Spleen (tissue), 11 donors: ENCODE data around the gene KLF13. TPM values are rescaled to one million over a fixed set of nuclear protein-coding genes. Genes with fewer than 3 reads are reported as not detected.
A peak's percentile ranks its signal among the peaks of the same experiment; 100 is the strongest.

Experiments used
- DNase-seq: peaks from one replicate; pipeline ENCODE4 v3.0.0-alpha.2; 2020
- H3K27ac ChIP-seq, 8 donors: fragments of 200-600 bp; sonication (generic) in 7 of 8; 1 replicate in 4 of 8; 2 replicates in 4 of 8; pipeline versions ENCODE4 v1.5.0 to v1.8.0; 2016 to 2021; ENCODE audit warnings: inconsistent platforms in 4 of 8, mild to moderate bottlenecking in 4 of 8, moderate library complexity in 1 of 8
- H3K27me3 ChIP-seq, 7 donors: fragments of 200-600 bp; sonication (generic) in 6 of 7; replicated peaks in 1 of 7; 1 replicate in 4 of 7; 2 replicates in 3 of 7; pipeline versions ENCODE4 v1.5.0 to v1.8.0; 2016 to 2021; ENCODE audit warnings: inconsistent platforms in 3 of 7, mild to moderate bottlenecking in 1 of 7
- H3K36me3 ChIP-seq, 6 donors: fragments of 200-600 bp; sonication (generic) in 5 of 6; 1 replicate in 4 of 6; 2 replicates in 2 of 6; pipeline versions ENCODE4 v1.5.0 to v1.8.0; 2016 to 2021; ENCODE audit warnings: inconsistent platforms in 2 of 6
- H3K4me1 ChIP-seq, 6 donors: fragments of 200-600 bp; sonication (generic) in 5 of 6; 1 replicate in 3 of 6; 2 replicates in 3 of 6; pipeline versions ENCODE4 v1.5.0 to v1.8.0; 2016 to 2021; ENCODE audit warnings: inconsistent platforms in 3 of 6
- H3K4me3 ChIP-seq, 8 donors: fragments of 200-600 bp; sonication (generic) in 7 of 8; 1 replicate in 4 of 8; 2 replicates in 4 of 8; pipeline versions ENCODE4 v1.5.0 to v1.8.0; 2016 to 2021; ENCODE audit warnings: inconsistent platforms in 4 of 8, mild to moderate bottlenecking in 4 of 8, moderate library complexity in 2 of 8
- H3K9me3 ChIP-seq, 8 donors: fragments of 200-600 bp; sonication (generic) in 7 of 8; 1 replicate in 4 of 8; 2 replicates in 4 of 8; pipeline versions ENCODE4 v1.5.0 to v1.8.0; 2016 to 2021; ENCODE audit warnings: inconsistent platforms in 4 of 8
- POLR2A ChIP-seq, 3 donors: fragments of 450-650 bp; IDR thresholded peaks; one replicate each; pipeline ENCODE4 v1.5.1; 2017; ENCODE audit warnings: antibody characterized with exemption in 3 of 3, mild to moderate bottlenecking in 1 of 3
- POLR2AphosphoS5 ChIP-seq, 3 donors: sonication (generic); formaldehyde crosslinking; IDR thresholded peaks; one replicate each; pipeline ENCODE4 v1.5.1; 2017; ENCODE audit warnings: antibody characterized with exemption in 3 of 3
- WGBS, 5 donors: extraction: QIAGEN DNeasy Blood & Tissue Kit in 3 of 5; methylation state at CpG; one replicate each; pipeline versions ENCODE4 v1.1.5 to v1.1.7; 2013 to 2018; 5-methylcytosine and 5-hydroxymethylcytosine counted together
- intact Hi-C: fragments of 100-400 bp; cut with DNase I; formaldehyde crosslinking; loops from one replicate; pipeline ENCODE4 v1.15.0; 2023; ENCODE audit warnings: low total_unique reads
- polyA plus RNA-seq, 3 donors: library from polyadenylated mRNA; stranded (reverse); fragments of 200-250 nt; gene quantifications; one replicate each; pipeline ENCODE4 v1.2.1, GENCODE V29; 2013
- total RNA-seq, 7 donors: library from RNA; depleted of rRNA in 3 of 7; stranded (reverse); fragments of >200 nt in 3 of 7; fragmentation: NEBNext Ultra II Directional in 4 of 7; extraction: Animal tissue kit (Norgen Biotek cat#: 25700) in 4 of 7; gene quantifications; one replicate each; pipeline versions ENCODE4 v1.1.0 to v1.2.1, GENCODE V29; 2016 to 2021
- TF ChIP-seq, protein P1 (sequence below), 11 experiments: fragments of 200-600 bp in 7 of 11; fragments of 450-650 bp in 4 of 11; sonication (generic) in 4 of 11; IDR thresholded peaks in 8 of 11; conservative IDR thresholded peaks in 3 of 11; 1 replicate in 7 of 11; 2 replicates in 4 of 11; pipeline versions ENCODE4 v1.4.0 to v1.8.0; 2016 to 2021; ENCODE audit warnings: antibody characterized with exemption in 11 of 11, inconsistent platforms in 4 of 11, mild to moderate bottlenecking in 1 of 11
- donor health status: healthy with polysubstance abuse.
- donor health status: DM: no; HTN: no; CAD: no; lungs with moderate emphysema.
- donor health status: DM: no; HTN: no; CAD: no.
- donor health status: Bipolar disorder and iron deficiency.
- donor health status: healthy.
- donor health status: DM: no; HTN: no; CAD: no.
- donor health status: DM: yes; HTN: yes; CAD: no.

Gene KLF13
- total and polyA plus RNA-seq, 10 donors = 21.8 to 111 (median 81.4) TPM

DNA sequence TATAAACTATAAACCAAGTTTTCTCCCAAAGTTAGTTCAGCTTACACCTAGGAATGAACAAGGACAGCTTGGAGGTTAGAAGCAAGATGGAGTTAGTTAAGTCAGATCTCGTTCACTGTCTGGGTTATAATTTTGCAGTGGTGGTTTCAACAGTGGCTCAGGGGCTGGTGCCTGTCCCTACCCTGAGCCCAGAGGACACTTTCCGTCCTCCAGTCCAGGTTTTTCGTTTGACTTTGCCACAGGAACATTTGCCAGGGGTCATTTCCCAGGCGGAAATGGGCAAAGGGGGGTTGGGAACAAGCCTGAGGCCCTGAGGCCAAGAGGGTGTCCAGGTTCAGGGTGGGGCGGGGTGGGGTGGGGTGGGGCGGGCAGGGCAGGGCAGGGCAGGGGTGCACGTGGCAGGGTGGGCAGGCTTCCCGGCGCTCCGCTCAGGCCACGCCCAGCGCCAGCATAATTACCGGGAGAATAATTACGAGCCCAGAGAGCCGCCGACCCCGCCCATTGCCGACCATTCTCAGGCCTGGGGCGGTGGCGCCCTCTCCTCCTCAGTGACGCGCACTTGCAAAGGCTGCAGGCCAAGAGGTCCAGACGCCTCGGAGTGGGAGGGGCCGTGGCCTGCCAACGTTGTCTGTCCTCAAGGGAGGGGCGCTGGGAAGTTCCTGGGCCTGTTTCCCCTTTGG is 70.4 kb downstream of the KLF13 start:
- peak overlapping the region in 7 of 8 donors; percentile 47 to 78 (median 69) for H3K27ac ChIP-seq
- H3K27me3 ChIP-seq = peaks cover 0 to 18% (median 0%) of the 10 kb centered on the region in 7 donors
- H3K36me3 ChIP-seq = no peaks in the 10 kb centered on the region
- WGBS, 5 donors = 24 to 41% (median 28%) methylated on average over 19 to 27 of the region's 27 CpGs
- peak overlapping the region in 1 of 8 donors; percentile 31 for H3K4me3 ChIP-seq
- peak; percentile 90 for DNase-seq
- peak; percentile 61 to 81 (median 78) for TF ChIP-seq POLR2AphosphoS5 (IDR thresholded peaks at IDR 0.05)
- TF ChIP-seq POLR2A (IDR thresholded peaks at IDR 0.05) = no peak
- intact Hi-C loops = loop anchor here (10.0 kb wide), 1 partner anchor 62 kb away; no protein-coding TSS in a partner anchor
- no peaks in the 10 kb centered on the region for H3K9me3 ChIP-seq
- peaks cover 0 to 53% (median 35%) of the 10 kb centered on the region in 6 donors for H3K4me1 ChIP-seq

- Histone ChIP-seq H3K27ac (peak overlapping the region in 7 of 8 donors; percentile 29 to 78 (median 69)), H3K36me3 (no peaks in the 10 kb centered on the region), H3K9me3 (no peaks in the 10 kb centered on the region), H3K27me3 (peaks cover 0 to 7% (median 0%) of the 10 kb centered on the region in 7 donors), H3K4me3 (no peak overlapping the region), H3K4me1 (peaks cover 0 to 42% (median 32%) of the 10 kb centered on the region in 6 donors)
- no peak for DNase-seq
- WGBS, 5 donors = 74 to 81% (median 77%) methylated on average over 14 to 21 of the region's 21 CpGs
- TF ChIP-seq POLR2A (IDR thresholded peaks at IDR 0.05) (no peak), POLR2AphosphoS5 (IDR thresholded peaks at IDR 0.05) (no peak)
- TF ChIP-seq, protein P1, sequence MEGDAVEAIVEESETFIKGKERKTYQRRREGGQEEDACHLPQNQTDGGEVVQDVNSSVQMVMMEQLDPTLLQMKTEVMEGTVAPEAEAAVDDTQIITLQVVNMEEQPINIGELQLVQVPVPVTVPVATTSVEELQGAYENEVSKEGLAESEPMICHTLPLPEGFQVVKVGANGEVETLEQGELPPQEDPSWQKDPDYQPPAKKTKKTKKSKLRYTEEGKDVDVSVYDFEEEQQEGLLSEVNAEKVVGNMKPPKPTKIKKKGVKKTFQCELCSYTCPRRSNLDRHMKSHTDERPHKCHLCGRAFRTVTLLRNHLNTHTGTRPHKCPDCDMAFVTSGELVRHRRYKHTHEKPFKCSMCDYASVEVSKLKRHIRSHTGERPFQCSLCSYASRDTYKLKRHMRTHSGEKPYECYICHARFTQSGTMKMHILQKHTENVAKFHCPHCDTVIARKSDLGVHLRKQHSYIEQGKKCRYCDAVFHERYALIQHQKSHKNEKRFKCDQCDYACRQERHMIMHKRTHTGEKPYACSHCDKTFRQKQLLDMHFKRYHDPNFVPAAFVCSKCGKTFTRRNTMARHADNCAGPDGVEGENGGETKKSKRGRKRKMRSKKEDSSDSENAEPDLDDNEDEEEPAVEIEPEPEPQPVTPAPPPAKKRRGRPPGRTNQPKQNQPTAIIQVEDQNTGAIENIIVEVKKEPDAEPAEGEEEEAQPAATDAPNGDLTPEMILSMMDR (IDR thresholded peaks at IDR 0.05 in 8 of 11, conservative IDR thresholded peaks at IDR 0.05 in 3 of 11) = no peak
- intact Hi-C loops = loop anchor here (10.0 kb wide), 1 partner anchor 63 kb away; no protein-coding TSS in a partner anchor
These were observed 71.4 kb downstream of the KLF13 start for GRCh38 chr15:31397851-31398661.

DNA sequence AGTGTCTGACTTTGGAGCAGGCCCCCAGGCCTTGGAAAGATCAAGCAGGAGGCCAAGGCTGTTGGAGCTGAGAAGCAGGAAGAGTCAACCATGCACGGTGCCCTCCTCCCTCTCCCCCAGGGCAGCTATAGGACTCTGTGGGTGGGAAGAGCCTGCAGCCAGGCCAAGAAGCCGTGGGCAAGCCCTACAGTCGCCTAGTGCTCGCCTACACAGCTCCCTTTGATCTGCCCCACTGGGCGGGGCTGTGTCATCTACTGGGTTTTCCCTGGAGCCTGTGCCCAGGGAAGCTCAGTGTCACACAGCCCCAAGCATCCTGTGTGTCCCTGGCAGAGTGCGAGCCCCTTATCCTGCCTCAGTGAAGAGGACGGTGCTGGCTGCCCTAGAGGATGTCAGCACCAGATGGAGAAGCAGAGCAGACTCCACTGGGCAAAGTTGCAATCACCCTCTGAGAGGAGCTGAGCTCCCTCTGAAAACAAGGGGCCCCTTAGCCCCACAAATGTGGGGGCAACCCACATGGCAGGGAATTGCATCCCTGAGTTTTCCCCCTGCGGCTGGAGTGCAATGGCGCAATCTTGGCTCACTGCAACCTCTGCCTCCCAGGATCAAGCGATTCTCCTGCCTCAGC is 72.2 kb downstream of the KLF13 start:
- 61 to 100% (median 71%) methylated on average over 3 to 10 of the region's 10 CpGs for WGBS, 5 donors
- Histone ChIP-seq H3K4me3 (no peak overlapping the region), H3K4me1 (peaks cover 0 to 35% (median 25%) of the 10 kb centered on the region in 6 donors), H3K27me3 (no peaks in the 10 kb centered on the region), H3K27ac (peak overlapping the region in 4 of 8 donors; percentile 4 to 74 (median 71)), H3K36me3 (no peaks in the 10 kb centered on the region), H3K9me3 (no peaks in the 10 kb centered on the region)
- no peak for TF ChIP-seq POLR2AphosphoS5 (IDR thresholded peaks at IDR 0.05)
- no peak for TF ChIP-seq POLR2A (IDR thresholded peaks at IDR 0.05)
- TF ChIP-seq, protein P1 (IDR thresholded peaks at IDR 0.05 in 8 of 11, conservative IDR thresholded peaks at IDR 0.05 in 3 of 11) = no peak
- DNase-seq = no peak
- intact Hi-C loops = loop anchor here (10.0 kb wide), 1 partner anchor 64 kb away; no protein-coding TSS in a partner anchor

DNA sequence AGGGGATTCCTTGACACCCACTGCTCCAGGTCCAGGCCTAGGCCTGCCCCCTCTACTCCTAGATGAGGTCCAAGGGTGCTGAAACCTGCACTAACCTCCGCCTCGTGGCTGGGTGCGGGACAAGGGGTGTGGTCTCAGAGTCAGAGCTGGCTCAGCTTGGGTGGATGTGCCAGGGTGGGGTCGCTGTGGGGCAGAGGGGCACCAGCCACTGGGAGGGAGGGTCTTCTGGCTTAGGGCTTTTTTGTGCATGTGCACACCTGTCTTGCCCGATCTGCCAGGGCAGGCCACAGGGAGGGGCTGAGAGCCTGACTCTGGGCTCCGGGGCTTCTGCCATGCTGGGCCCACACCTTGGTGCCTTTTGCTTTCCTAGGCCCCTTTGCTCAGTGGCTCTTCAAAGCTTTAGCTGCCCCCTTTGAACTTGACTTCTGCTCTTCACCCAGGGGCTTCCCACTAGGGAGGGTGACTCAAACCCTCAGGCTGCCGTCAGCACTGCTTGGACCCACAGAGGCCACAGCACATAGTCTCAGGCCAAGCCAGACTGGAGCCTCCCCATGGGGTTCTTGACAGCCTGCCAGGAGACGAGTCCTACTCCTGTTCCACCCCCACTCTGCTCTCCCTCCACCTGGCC is 73.0 kb downstream of the KLF13 start:
- Histone ChIP-seq H3K36me3 (no peaks in the 10 kb centered on the region), H3K4me1 (peaks cover 0 to 32% (median 23%) of the 10 kb centered on the region in 6 donors), H3K27ac (no peak overlapping the region), H3K4me3 (no peak overlapping the region), H3K9me3 (no peaks in the 10 kb centered on the region), H3K27me3 (no peaks in the 10 kb centered on the region)
- TF ChIP-seq POLR2AphosphoS5 (IDR thresholded peaks at IDR 0.05) (no peak), POLR2A (IDR thresholded peaks at IDR 0.05) (no peak)
- TF ChIP-seq, protein P1 (IDR thresholded peaks at IDR 0.05 in 8 of 11, conservative IDR thresholded peaks at IDR 0.05 in 3 of 11) = no peak
- 84 to 91% (median 84%) methylated on average over 4 to 8 of the region's 8 CpGs for WGBS, 5 donors
- intact Hi-C loops = loop anchor here (10.0 kb wide), 1 partner anchor 65 kb away; no protein-coding TSS in a partner anchor
- no peak for DNase-seq
